Neural cell (in vitro differentiated cells): ENCODE measurements around the gene INSIG2. TPM values are rescaled to one million over a fixed set of nuclear protein-coding genes. Genes with fewer than 3 reads are reported as not detected.

Source experiments
- H2AFZ ChIP-seq: fragments of 200-600, 300-800 bp; sonication (generic), shearing (Covaris generic); 2 replicates; pipeline ENCODE4 v1.6.0; 2014; ENCODE audit warnings: low read depth, mild to moderate bottlenecking, antibody characterized with exemption, low read length, moderate library complexity
- H3F3A ChIP-seq: fragments of 200-600 bp; shearing (Covaris generic); 2 replicates; pipeline ENCODE4 v1.6.1; 2016; ENCODE audit warnings: mild to moderate bottlenecking, moderate library complexity, mixed read lengths, antibody characterized with exemption, low read length; ENCODE audit not compliant: insufficient read depth, poor library complexity, severe bottlenecking
- H3K27ac ChIP-seq: fragments of 200-600, 300-800 bp; sonication (generic), shearing (Covaris generic); 2 replicates; pipeline ENCODE4 v1.5.1; 2014; ENCODE audit warnings: mild to moderate bottlenecking, low read length, moderate library complexity
- H3K27me3 ChIP-seq: fragments of 300-800, 200-600 bp; sonication (generic), shearing (Covaris generic); 2 replicates; pipeline ENCODE4 v1.6.0; 2014; ENCODE audit warnings: mild to moderate bottlenecking, low read depth, low read length, moderate library complexity; ENCODE audit not compliant: insufficient read depth
- H3K36me3 ChIP-seq: fragments of 300-800, 200-600 bp; sonication (generic), shearing (Covaris generic); 2 replicates; pipeline ENCODE4 v1.5.1; 2014; ENCODE audit warnings: mild to moderate bottlenecking, antibody characterized with exemption, low read length, moderate library complexity; ENCODE audit not compliant: insufficient read depth
- H3K4me2 ChIP-seq: fragments of 300-800, 200-600 bp; sonication (generic), shearing (Covaris generic); 2 replicates; pipeline ENCODE4 v1.6.0; 2014; ENCODE audit warnings: mild to moderate bottlenecking, low read length
- H3K4me3 ChIP-seq: fragments of 300-800, 200-600 bp; sonication (generic), shearing (Covaris generic); 2 replicates; pipeline ENCODE4 v1.5.1; 2014; ENCODE audit warnings: mild to moderate bottlenecking, low read length, moderate library complexity
- H3K79me2 ChIP-seq: fragments of 200-600 bp; shearing (Covaris generic); replicated peaks from 2 replicates; pipeline ENCODE4 v1.6.0; 2014; ENCODE audit warnings: mild to moderate bottlenecking, low read length, moderate library complexity; ENCODE audit not compliant: insufficient read depth
- H3K9ac ChIP-seq: fragments of 300-800, 200-600 bp; sonication (generic), shearing (Covaris generic); 2 replicates; pipeline ENCODE4 v1.6.1; 2016; ENCODE audit warnings: mild to moderate bottlenecking, low read length, mixed read lengths
- H3K9me2 ChIP-seq: fragments of 200-600 bp; shearing (Covaris generic); 2 replicates; pipeline ENCODE4 v1.6.1; 2016; ENCODE audit warnings: mild to moderate bottlenecking, low read length, mixed read lengths; ENCODE audit not compliant: insufficient read depth
- H3K9me3 ChIP-seq: fragments of 200-600, 300-800 bp; sonication (generic), shearing (Covaris generic); 2 replicates; pipeline ENCODE4 v1.6.1; 2016; ENCODE audit warnings: mild to moderate bottlenecking, mixed run types, low read length, moderate library complexity, mixed read lengths
- H4K20me1 ChIP-seq: fragments of 200-600 bp; shearing (Covaris generic); 2 replicates; pipeline ENCODE4 v1.6.1; 2016; ENCODE audit warnings: mild to moderate bottlenecking, mixed run types; ENCODE audit not compliant: insufficient read depth
- CTCF ChIP-seq: fragments of 450-650 bp; IDR thresholded peaks from 2 replicates; pipeline ENCODE4 v1.5.1; 2014; ENCODE audit warnings: antibody characterized with exemption, mild to moderate bottlenecking, moderate library complexity; ENCODE audit not compliant: poor library complexity, severe bottlenecking
- EP300 ChIP-seq: fragments of 450-650 bp; conservative IDR thresholded peaks from 2 replicates; pipeline ENCODE4 v1.6.1; 2014; ENCODE audit warnings: antibody characterized with exemption, mild to moderate bottlenecking, moderate library complexity; ENCODE audit not compliant: poor library complexity, severe bottlenecking
- EZH2 ChIP-seq: fragments of 200-600, 300-800 bp; shearing (Covaris generic), sonication (generic); IDR thresholded peaks from 2 replicates; pipeline ENCODE4 v1.6.1; 2014; ENCODE audit warnings: antibody characterized with exemption, low read length, borderline replicate concordance, mild to moderate bottlenecking; ENCODE audit not compliant: insufficient read depth, poor library complexity, severe bottlenecking
- MXI1 ChIP-seq: fragments of 450-650 bp; conservative IDR thresholded peaks from 2 replicates; pipeline ENCODE4 v1.6.1; 2014; ENCODE audit warnings: antibody characterized with exemption, mild to moderate bottlenecking; ENCODE audit not compliant: poor library complexity, severe bottlenecking
- POLR2AphosphoS5 ChIP-seq: IDR thresholded peaks from 2 replicates; pipeline ENCODE4 v1.6.1; 2012
- RAD21 ChIP-seq: fragments of 450-650 bp; conservative IDR thresholded peaks from 2 replicates; pipeline ENCODE4 v1.6.1; 2014; ENCODE audit warnings: antibody characterized with exemption, mild to moderate bottlenecking, moderate library complexity
- REST ChIP-seq: IDR thresholded peaks from 2 replicates; pipeline ENCODE4 v1.6.1; 2012; ENCODE audit warnings: borderline replicate concordance
- SMC3 ChIP-seq: fragments of 450-650 bp; conservative IDR thresholded peaks from 2 replicates; pipeline ENCODE4 v1.6.1; 2014; ENCODE audit warnings: antibody characterized with exemption, mild to moderate bottlenecking, moderate library complexity; ENCODE audit not compliant: poor library complexity
- TAF1 ChIP-seq: IDR thresholded peaks from 2 replicates; pipeline ENCODE4 v1.6.1; 2012; ENCODE audit warnings: low read depth
- polyA plus RNA-seq: library from polyadenylated mRNA; depleted of rRNA; stranded (reverse); fragments of >200 nt; gene quantifications from 2 replicates; pipeline ENCODE4 v1.2.3, GENCODE V29; 2014

Gene INSIG2
- polyA plus RNA-seq, 1 donor from 2014 or later, result 30.3 TPM

GRCh38 chr2:118110310-118110709 is 22.0 kb downstream of the INSIG2 start:
- no peaks in the 10 kb centered on the region for H3F3A ChIP-seq
- no peaks in the 10 kb centered on the region for H3K9me3 ChIP-seq
- H3K27ac ChIP-seq, result no peak overlapping the region
- H3K27me3 ChIP-seq, result no peaks in the 10 kb centered on the region
- H3K36me3 ChIP-seq, result peaks cover 3% of the 10 kb centered on the region
- no peak overlapping the region for H3K9ac ChIP-seq
- H2AFZ ChIP-seq, result no peak overlapping the region
- H3K4me3 ChIP-seq, result no peak overlapping the region
- H3K9me2 ChIP-seq, result no peaks in the 10 kb centered on the region
- no peaks in the 10 kb centered on the region for H3K79me2 ChIP-seq
- H4K20me1 ChIP-seq, result no peaks in the 10 kb centered on the region
- TF ChIP-seq EP300 (no peak), SMC3 (no peak), CTCF (no peak), POLR2AphosphoS5 (no peak), MXI1 (no peak), REST (no peak), TAF1 (no peak), RAD21 (no peak), EZH2 (no peak)
- H3K4me2 ChIP-seq, result no peak overlapping the region

GRCh38 chr2:118110991-118111390 is 22.7 kb downstream of the INSIG2 start:
- Histone ChIP-seq H4K20me1 (no peaks in the 10 kb centered on the region), H3K9ac (no peak overlapping the region), H3K79me2 (no peaks in the 10 kb centered on the region), H3K9me2 (no peaks in the 10 kb centered on the region), H3K27ac (no peak overlapping the region), H3K36me3 (no peaks in the 10 kb centered on the region), H3K4me3 (no peak overlapping the region), H3K9me3 (no peaks in the 10 kb centered on the region), H2AFZ (no peak overlapping the region), H3K27me3 (no peaks in the 10 kb centered on the region), H3K4me2 (no peak overlapping the region), H3F3A (no peaks in the 10 kb centered on the region)
- TF ChIP-seq RAD21 (no peak), CTCF (no peak), POLR2AphosphoS5 (no peak), EZH2 (no peak), TAF1 (no peak), REST (no peak), EP300 (no peak), SMC3 (no peak), MXI1 (no peak)
